Measurements from ENCODE around the gene CISD3. TPM values are rescaled to one million over a fixed set of nuclear protein-coding genes. Genes with fewer than 3 reads are reported as not detected.

The CISD3 gene
- total and polyA plus RNA-seq, 10 of the 15 experiments (the other 5 are each of a cell fraction or from before 2014, with no cell fraction given) = 2.6 to 38.1 (median 8.1) TPM

GRCh38 chr17:38773258-38773657 is 43.1 kb downstream of the CISD3 start:
- CTCF ChIA-PET = no interaction called here
- Histone ChIP-seq H3K4me3 (no peak overlapping the region), H3K4me2 (ENCODE audit: control insufficient read depth, insufficient read depth) (no peak overlapping the region), H4K20me1 (ENCODE audit: control insufficient read depth, insufficient read depth) (no peaks in the 10 kb centered on the region), H3K4me1 (ENCODE audit: control insufficient read depth, insufficient read depth, low read length) (no peaks in the 10 kb centered on the region), H3K9ac (ENCODE audit: control insufficient read depth, insufficient read depth, low read length) (no peak overlapping the region), H3K9me3 (replicated peaks; ENCODE audit: control insufficient read depth, insufficient read depth, low read length) (no peaks in the 10 kb centered on the region), H2AFZ (ENCODE audit: control insufficient read depth, low read depth, low read length) (no peak overlapping the region), H3K27me3 (replicated peaks in 1 of 2; ENCODE audit: control insufficient read depth in 2 of 2, insufficient read depth in 2 of 2, low read length in 1 of 2) (no peaks in the 10 kb centered on the region), H3K36me3 (ENCODE audit: control insufficient read depth in 2 of 2, insufficient read depth in 2 of 2, low read length in 1 of 2) (peaks cover 16 to 17% of the 10 kb centered on the region in 2 experiments), H3K79me2 (ENCODE audit: control insufficient read depth, insufficient read depth, low read length) (no peaks in the 10 kb centered on the region), H3K27ac (ENCODE audit: control insufficient read depth, insufficient read depth) (no peak overlapping the region)
- no peak for ATAC-seq
- SMC1A ChIA-PET (ENCODE audit: uncharacterized antibody, unreplicated experiment) = no interaction called here
- no peak for FAIRE-seq
- intact Hi-C loops (cut with micrococcal nuclease; ENCODE audit: unreplicated experiment) = no loop called here
- RAD21 ChIA-PET (ENCODE audit: unreplicated experiment) = no interaction called here
- no peak for DNase-seq (ENCODE audit: low read depth, low spot score)
- no peak for TF ChIP-seq RUNX3 (IDR thresholded peaks at IDR 0.05; ENCODE audit: low read length)
- no peak for TF ChIP-seq STAT3 (IDR thresholded peaks at IDR 0.05; ENCODE audit: low read depth, low read length)
- TF ChIP-seq HSF1 (IDR thresholded peaks at IDR 0.05; ENCODE audit: low read depth, low read length) = no peak
- no peak for TF ChIP-seq CHD4 (IDR thresholded peaks at IDR 0.05)
- TF ChIP-seq SMC3 (IDR thresholded peaks at IDR 0.05; ENCODE audit: borderline replicate concordance, low read length) = no peak
- no peak for TF ChIP-seq NFYA (IDR thresholded peaks at IDR 0.05; ENCODE audit: borderline replicate concordance, low read depth, low read length)
- TF ChIP-seq, protein P1, sequence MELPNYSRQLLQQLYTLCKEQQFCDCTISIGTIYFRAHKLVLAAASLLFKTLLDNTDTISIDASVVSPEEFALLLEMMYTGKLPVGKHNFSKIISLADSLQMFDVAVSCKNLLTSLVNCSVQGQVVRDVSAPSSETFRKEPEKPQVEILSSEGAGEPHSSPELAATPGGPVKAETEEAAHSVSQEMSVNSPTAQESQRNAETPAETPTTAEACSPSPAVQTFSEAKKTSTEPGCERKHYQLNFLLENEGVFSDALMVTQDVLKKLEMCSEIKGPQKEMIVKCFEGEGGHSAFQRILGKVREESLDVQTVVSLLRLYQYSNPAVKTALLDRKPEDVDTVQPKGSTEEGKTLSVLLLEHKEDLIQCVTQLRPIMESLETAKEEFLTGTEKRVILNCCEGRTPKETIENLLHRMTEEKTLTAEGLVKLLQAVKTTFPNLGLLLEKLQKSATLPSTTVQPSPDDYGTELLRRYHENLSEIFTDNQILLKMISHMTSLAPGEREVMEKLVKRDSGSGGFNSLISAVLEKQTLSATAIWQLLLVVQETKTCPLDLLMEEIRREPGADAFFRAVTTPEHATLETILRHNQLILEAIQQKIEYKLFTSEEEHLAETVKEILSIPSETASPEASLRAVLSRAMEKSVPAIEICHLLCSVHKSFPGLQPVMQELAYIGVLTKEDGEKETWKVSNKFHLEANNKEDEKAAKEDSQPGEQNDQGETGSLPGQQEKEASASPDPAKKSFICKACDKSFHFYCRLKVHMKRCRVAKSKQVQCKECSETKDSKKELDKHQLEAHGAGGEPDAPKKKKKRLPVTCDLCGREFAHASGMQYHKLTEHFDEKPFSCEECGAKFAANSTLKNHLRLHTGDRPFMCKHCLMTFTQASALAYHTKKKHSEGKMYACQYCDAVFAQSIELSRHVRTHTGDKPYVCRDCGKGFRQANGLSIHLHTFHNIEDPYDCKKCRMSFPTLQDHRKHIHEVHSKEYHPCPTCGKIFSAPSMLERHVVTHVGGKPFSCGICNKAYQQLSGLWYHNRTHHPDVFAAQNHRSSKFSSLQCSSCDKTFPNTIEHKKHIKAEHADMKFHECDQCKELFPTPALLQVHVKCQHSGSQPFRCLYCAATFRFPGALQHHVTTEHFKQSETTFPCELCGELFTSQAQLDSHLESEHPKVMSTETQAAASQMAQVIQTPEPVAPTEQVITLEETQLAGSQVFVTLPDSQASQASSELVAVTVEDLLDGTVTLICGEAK (IDR thresholded peaks at IDR 0.05; ENCODE audit: borderline replicate concordance) = no peak
- no peak for TF ChIP-seq YBX1 (IDR thresholded peaks at IDR 0.05)
- no peak for TF ChIP-seq RCOR1 (conservative IDR thresholded peaks at IDR 0.05; ENCODE audit: low read depth, low read length)
- TF ChIP-seq, protein P2, sequence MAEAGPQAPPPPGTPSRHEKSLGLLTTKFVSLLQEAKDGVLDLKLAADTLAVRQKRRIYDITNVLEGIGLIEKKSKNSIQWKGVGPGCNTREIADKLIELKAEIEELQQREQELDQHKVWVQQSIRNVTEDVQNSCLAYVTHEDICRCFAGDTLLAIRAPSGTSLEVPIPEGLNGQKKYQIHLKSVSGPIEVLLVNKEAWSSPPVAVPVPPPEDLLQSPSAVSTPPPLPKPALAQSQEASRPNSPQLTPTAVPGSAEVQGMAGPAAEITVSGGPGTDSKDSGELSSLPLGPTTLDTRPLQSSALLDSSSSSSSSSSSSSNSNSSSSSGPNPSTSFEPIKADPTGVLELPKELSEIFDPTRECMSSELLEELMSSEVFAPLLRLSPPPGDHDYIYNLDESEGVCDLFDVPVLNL (IDR thresholded peaks at IDR 0.05; ENCODE audit: low read depth, low read length) = no peak
- no peak for TF ChIP-seq JUND (IDR thresholded peaks at IDR 0.05; ENCODE audit: low read depth, low read length)
- TF ChIP-seq DPF2 (IDR thresholded peaks at IDR 0.05) = no peak
- no peak for TF ChIP-seq NFIC (IDR thresholded peaks at IDR 0.05; ENCODE audit: low read depth, low read length)
- TF ChIP-seq CREM (IDR thresholded peaks at IDR 0.05; ENCODE audit: low read depth) = no peak
- TF ChIP-seq SREBF1 (IDR thresholded peaks at IDR 0.05; ENCODE audit: low read length) = no peak
- TF ChIP-seq PAX5 (IDR thresholded peaks at IDR 0.05; ENCODE audit: borderline replicate concordance, low read depth, low read length) = no peak
- no peak for TF ChIP-seq BMI1 (IDR thresholded peaks at IDR 0.05; ENCODE audit: borderline replicate concordance)
- no peak for TF ChIP-seq SMAD5 (IDR thresholded peaks at IDR 0.05; ENCODE audit: low read depth)
- TF ChIP-seq, protein P3, sequence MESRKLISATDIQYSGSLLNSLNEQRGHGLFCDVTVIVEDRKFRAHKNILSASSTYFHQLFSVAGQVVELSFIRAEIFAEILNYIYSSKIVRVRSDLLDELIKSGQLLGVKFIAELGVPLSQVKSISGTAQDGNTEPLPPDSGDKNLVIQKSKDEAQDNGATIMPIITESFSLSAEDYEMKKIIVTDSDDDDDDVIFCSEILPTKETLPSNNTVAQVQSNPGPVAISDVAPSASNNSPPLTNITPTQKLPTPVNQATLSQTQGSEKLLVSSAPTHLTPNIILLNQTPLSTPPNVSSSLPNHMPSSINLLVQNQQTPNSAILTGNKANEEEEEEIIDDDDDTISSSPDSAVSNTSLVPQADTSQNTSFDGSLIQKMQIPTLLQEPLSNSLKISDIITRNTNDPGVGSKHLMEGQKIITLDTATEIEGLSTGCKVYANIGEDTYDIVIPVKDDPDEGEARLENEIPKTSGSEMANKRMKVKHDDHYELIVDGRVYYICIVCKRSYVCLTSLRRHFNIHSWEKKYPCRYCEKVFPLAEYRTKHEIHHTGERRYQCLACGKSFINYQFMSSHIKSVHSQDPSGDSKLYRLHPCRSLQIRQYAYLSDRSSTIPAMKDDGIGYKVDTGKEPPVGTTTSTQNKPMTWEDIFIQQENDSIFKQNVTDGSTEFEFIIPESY (IDR thresholded peaks at IDR 0.05) = no peak
- no peak for TF ChIP-seq CBX3 (IDR thresholded peaks at IDR 0.05; ENCODE audit: borderline replicate concordance, low read depth)
- POLR2A ChIA-PET = no interaction called here
- in situ Hi-C loops (cut with MboI) = no loop called here
- no TSS peak for BruUV-seq (replicated peaks)

Data from GM12878 (cell line).